Measurements from ENCODE around the gene TP53I13. TPM values are rescaled to one million over a fixed set of nuclear protein-coding genes. Genes with fewer than 3 reads are reported as not detected.

The TP53I13 gene
- total and polyA plus RNA-seq, 2 donors (not counting 3 experiments of a cell fraction or from before 2014, with no cell fraction given): 41.1 to 42.7 TPM

GRCh38 chr17:29571883-29572681 lies 3.6 kb downstream of the TP53I13 start:
- TF ChIP-seq MYC (IDR thresholded peaks at IDR 0.05; ENCODE audit: low read depth, low read length) (no peak), MAX (IDR thresholded peaks at IDR 0.05; ENCODE audit: insufficient read depth, insufficient read length) (no peak), CTCF (IDR thresholded peaks at IDR 0.05; ENCODE audit: extremely low read depth in 1 of 2, insufficient read depth in 1 of 2, low read depth in 1 of 2, low read length in 2 of 2) (no peak), JUN (IDR thresholded peaks at IDR 0.05; ENCODE audit: borderline replicate concordance, insufficient read depth, insufficient read length, low read depth) (no peak), POLR2AphosphoS5 (IDR thresholded peaks at IDR 0.05; ENCODE audit: insufficient read depth, low read depth, low read length) (no peak), GATA2 (IDR thresholded peaks at IDR 0.05; ENCODE audit: insufficient read depth, insufficient read length, low read depth, low read length) (no peak), POLR2A (IDR thresholded peaks at IDR 0.05; ENCODE audit: low read depth, low read length) (no peak), FOS (IDR thresholded peaks at IDR 0.05; ENCODE audit: borderline replicate concordance, insufficient read depth, low read length) (no peak), EZH2 (IDR thresholded peaks at IDR 0.05; ENCODE audit: borderline replicate concordance, low read depth, low read length, severe bottlenecking) (no peak)
- H3K27ac ChIP-seq (ENCODE audit: insufficient read depth, low read depth, low read length): no peak overlapping the region
- H3K36me3 ChIP-seq (ENCODE audit: control insufficient read depth in 2 of 2, extremely low read depth in 1 of 2, insufficient read depth in 2 of 2, low read length in 2 of 2): peaks cover 5 to 35% of the 10 kb centered on the region in 2 experiments
- FAIRE-seq (no peak), DNase-seq (ENCODE audit: low read depth, low spot score) (no peak)
- no peak overlapping the region for H3K9ac ChIP-seq (replicated peaks; ENCODE audit: extremely low read depth, insufficient read depth, low read length)
- peak overlapping the region in 1 of 3 experiments; percentile 19 for H3K4me3 ChIP-seq (replicated peaks in 1 of 3; ENCODE audit: insufficient read depth in 1 of 3, low read depth in 1 of 3, low read length in 3 of 3)
- H3K4me1 ChIP-seq (ENCODE audit: control insufficient read depth, extremely low read depth, insufficient read depth, low read length): peaks cover 18% of the 10 kb centered on the region
- POLR2A ChIA-PET: no interaction called here
- no peaks in the 10 kb centered on the region for H4K20me1 ChIP-seq (replicated peaks; ENCODE audit: control insufficient read depth, extremely low read depth, insufficient read depth, low read length)
- no peak overlapping the region for H2AFZ ChIP-seq (ENCODE audit: low read depth, low read length)
- H3K27me3 ChIP-seq (ENCODE audit: control insufficient read depth in 2 of 2, insufficient read depth in 2 of 2, low read length in 2 of 2): no peaks in the 10 kb centered on the region
- BruUV-seq (replicated peaks): no TSS peak
- H3K9me1 ChIP-seq (replicated peaks; ENCODE audit: control insufficient read depth, extremely low read depth, insufficient read depth, low read length): no peaks in the 10 kb centered on the region
- dilution Hi-C loops (cut with MboI; ENCODE audit: extremely low pct_ligation_motif_present, low sequenced_read_pairs): no loop called here
- intact Hi-C loops (cut with micrococcal nuclease): no loop called here
- H3K79me2 ChIP-seq (ENCODE audit: control insufficient read depth, insufficient read depth, low read length): no peaks in the 10 kb centered on the region
- no peak overlapping the region for H3K4me2 ChIP-seq (ENCODE audit: insufficient read depth, low read length)
- CTCF ChIA-PET: interaction anchor here (0.6 to 8.8 kb wide), 11 partner anchors 8 to 448 kb away, joined by 3 to 105 read pairs (median 5); partner anchors contain the start of gene ANKRD13B
- H3K9me3 ChIP-seq (replicated peaks; ENCODE audit: control insufficient read depth, insufficient read depth, low read length): no peaks in the 10 kb centered on the region
